ENCODE measurements around the gene MOCOS. TPM values are rescaled to one million over a fixed set of nuclear protein-coding genes. Genes with fewer than 3 reads are reported as not detected.
"Not testable (repeated sequence)": the region's sequence is repeated elsewhere in the genome, so short reads cannot be mapped to it uniquely, and the experiment has no call there.

MOCOS gene
- total and polyA plus RNA-seq, 2 of the 13 experiments (the other 11 are each of a cell fraction or from before 2014, with no cell fraction given), result 7.7 to 15.4 TPM

DNA sequence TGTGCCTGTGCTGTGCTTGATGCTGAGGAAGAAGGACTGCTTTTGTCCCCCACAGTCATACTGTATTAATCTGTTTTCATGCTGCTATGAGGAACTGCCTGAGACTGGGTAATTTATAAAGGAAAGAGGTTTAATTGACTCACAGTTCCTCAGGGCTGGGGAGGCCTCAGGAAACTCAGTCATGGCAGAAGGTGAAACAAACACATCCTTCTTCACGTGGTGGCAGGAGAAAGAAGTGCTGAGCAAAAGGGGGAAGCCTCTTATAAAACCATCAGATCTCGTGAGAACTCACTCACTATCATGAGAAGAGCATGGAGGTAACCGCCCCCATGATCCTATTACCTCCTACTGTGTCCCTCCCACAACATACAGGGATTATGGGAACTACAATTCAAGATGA, 19.0 kb upstream of the MOCOS start:
- CTCF ChIA-PET (ENCODE audit: low intra/inter-chr PET ratio, low total read pairs); H3K9ac ChIP-seq (ENCODE audit: insufficient read depth, low read depth, low read length); in situ Hi-C loops (cut with HindIII; ENCODE audit: extremely low pct_ligation_motif_present, low pct_unique_long_range_greater_than_20kb); FAIRE-seq; H3K27ac ChIP-seq (ENCODE audit: extremely low read length, insufficient read depth, low read length); ATAC-seq; H4K20me1 ChIP-seq (ENCODE audit: insufficient read depth, low read length); H3K9me3 ChIP-seq (ENCODE audit: low read length); BruUV-seq (replicated peaks); POLR2A ChIA-PET; H3K27me3 ChIP-seq (ENCODE audit: control insufficient read depth in 1 of 2, insufficient read depth in 2 of 2, low read length in 2 of 2); DNase-seq (ENCODE audit: low spot score); H3K79me2 ChIP-seq (ENCODE audit: insufficient read depth, low read length); intact Hi-C loops (cut with micrococcal nuclease; ENCODE audit: unreplicated experiment); H3K4me2 ChIP-seq (ENCODE audit: low read depth, low read length); H3K4me3 ChIP-seq (replicated peaks in 1 of 3; ENCODE audit: insufficient read depth in 1 of 3, low read depth in 2 of 3, low read length in 3 of 3); H2AFZ ChIP-seq (ENCODE audit: low read length): not testable (repeated sequence)
- peaks cover 18 to 40% of the 10 kb centered on the region in 2 experiments for H3K36me3 ChIP-seq (replicated peaks in 1 of 2; ENCODE audit: control insufficient read depth in 1 of 2, insufficient read depth in 2 of 2, low read length in 2 of 2)
- 97% methylated on average over 3 of the region's 3 CpGs for WGBS (ENCODE audit: low lambda C conversion rate)
- H3K4me1 ChIP-seq (ENCODE audit: insufficient read depth, low read length), result peaks cover 40% of the 10 kb centered on the region

DNA sequence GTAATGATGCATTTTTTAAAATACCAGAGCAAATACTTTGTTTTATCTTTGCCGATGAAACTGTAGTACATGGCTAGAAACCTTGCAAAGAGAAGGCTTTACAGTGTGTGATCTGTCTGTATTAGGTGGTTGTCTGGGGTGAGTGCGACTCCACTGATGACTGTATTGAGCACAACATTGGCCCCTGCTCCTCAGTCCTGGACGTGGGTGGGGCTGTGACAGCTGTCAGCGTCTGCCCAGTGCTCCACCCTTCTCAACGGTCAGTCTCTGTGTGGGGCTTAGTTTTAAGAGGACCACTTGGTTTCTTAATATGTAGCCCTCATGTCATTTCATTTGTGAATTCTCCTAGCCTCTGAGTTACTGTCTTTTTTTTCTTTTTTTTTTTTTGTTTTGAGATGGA, 17.4 kb upstream of the MOCOS start:
- Histone ChIP-seq H3K9ac (ENCODE audit: insufficient read depth, low read depth, low read length) (no peak overlapping the region), H3K4me1 (ENCODE audit: insufficient read depth, low read length) (peaks cover 37% of the 10 kb centered on the region), H3K4me2 (ENCODE audit: low read depth, low read length) (no peak overlapping the region), H4K20me1 (ENCODE audit: insufficient read depth, low read length) (no peaks in the 10 kb centered on the region), H3K36me3 (replicated peaks in 1 of 2; ENCODE audit: control insufficient read depth in 1 of 2, insufficient read depth in 2 of 2, low read length in 2 of 2) (peaks cover 20 to 41% of the 10 kb centered on the region in 2 experiments), H2AFZ (ENCODE audit: low read length) (no peak overlapping the region), H3K4me3 (replicated peaks in 1 of 3; ENCODE audit: insufficient read depth in 1 of 3, low read depth in 2 of 3, low read length in 3 of 3) (no peak overlapping the region), H3K27me3 (ENCODE audit: control insufficient read depth in 1 of 2, insufficient read depth in 2 of 2, low read length in 2 of 2) (no peaks in the 10 kb centered on the region), H3K9me3 (ENCODE audit: low read length) (no peaks in the 10 kb centered on the region), H3K79me2 (ENCODE audit: insufficient read depth, low read length) (no peaks in the 10 kb centered on the region), H3K27ac (ENCODE audit: extremely low read length, insufficient read depth, low read length) (no peak overlapping the region)
- in situ Hi-C loops (cut with HindIII; ENCODE audit: extremely low pct_ligation_motif_present, low pct_unique_long_range_greater_than_20kb), result no loop called here
- FAIRE-seq (no peak), DNase-seq (ENCODE audit: low spot score) (no peak), ATAC-seq (no peak)
- intact Hi-C loops (cut with micrococcal nuclease; ENCODE audit: unreplicated experiment), result no loop called here
- 65% methylated on average over 4 of the region's 5 CpGs for WGBS (ENCODE audit: low lambda C conversion rate)
- CTCF ChIA-PET (ENCODE audit: low intra/inter-chr PET ratio, low total read pairs), result no interaction called here
- BruUV-seq (replicated peaks), result no TSS peak
- POLR2A ChIA-PET, result no interaction called here
- TF ChIP-seq CCDC6 (CRISPR knock-in tag; IDR thresholded peaks at IDR 0.05), result no peak
- TF ChIP-seq RBM39 (IDR thresholded peaks at IDR 0.05; ENCODE audit: low read depth, low read length, poor library complexity, severe bottlenecking), result no peak
- TF ChIP-seq MLLT10 (CRISPR knock-in tag; IDR thresholded peaks at IDR 0.05), result no peak
- TF ChIP-seq JUN (CRISPR knock-in tag; IDR thresholded peaks at IDR 0.05), result no peak
- TF ChIP-seq ZNF703 (CRISPR knock-in tag; IDR thresholded peaks at IDR 0.05; ENCODE audit: borderline replicate concordance), result no peak
- TF ChIP-seq, protein P1, sequence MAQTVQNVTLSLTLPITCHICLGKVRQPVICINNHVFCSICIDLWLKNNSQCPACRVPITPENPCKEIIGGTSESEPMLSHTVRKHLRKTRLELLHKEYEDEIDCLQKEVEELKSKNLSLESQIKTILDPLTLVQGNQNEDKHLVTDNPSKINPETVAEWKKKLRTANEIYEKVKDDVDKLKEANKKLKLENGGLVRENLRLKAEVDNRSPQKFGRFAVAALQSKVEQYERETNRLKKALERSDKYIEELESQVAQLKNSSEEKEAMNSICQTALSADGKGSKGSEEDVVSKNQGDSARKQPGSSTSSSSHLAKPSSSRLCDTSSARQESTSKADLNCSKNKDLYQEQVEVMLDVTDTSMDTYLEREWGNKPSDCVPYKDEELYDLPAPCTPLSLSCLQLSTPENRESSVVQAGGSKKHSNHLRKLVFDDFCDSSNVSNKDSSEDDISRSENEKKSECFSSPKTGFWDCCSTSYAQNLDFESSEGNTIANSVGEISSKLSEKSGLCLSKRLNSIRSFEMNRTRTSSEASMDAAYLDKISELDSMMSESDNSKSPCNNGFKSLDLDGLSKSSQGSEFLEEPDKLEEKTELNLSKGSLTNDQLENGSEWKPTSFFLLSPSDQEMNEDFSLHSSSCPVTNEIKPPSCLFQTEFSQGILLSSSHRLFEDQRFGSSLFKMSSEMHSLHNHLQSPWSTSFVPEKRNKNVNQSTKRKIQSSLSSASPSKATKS (CRISPR knock-in tag; IDR thresholded peaks at IDR 0.05), result no peak
- TF ChIP-seq, protein P2, sequence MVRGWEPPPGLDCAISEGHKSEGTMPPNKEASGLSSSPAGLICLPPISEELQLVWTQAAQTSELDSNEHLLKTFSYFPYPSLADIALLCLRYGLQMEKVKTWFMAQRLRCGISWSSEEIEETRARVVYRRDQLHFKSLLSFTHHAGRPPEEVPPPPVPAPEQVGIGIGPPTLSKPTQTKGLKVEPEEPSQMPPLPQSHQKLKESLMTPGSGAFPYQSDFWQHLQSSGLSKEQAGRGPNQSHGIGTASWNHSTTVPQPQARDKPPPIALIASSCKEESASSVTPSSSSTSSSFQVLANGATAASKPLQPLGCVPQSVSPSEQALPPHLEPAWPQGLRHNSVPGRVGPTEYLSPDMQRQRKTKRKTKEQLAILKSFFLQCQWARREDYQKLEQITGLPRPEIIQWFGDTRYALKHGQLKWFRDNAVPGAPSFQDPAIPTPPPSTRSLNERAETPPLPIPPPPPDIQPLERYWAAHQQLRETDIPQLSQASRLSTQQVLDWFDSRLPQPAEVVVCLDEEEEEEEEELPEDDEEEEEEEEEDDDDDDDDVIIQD (CRISPR knock-in tag; IDR thresholded peaks at IDR 0.05; ENCODE audit: low read depth), result no peak
- TF ChIP-seq NFKB2 (CRISPR knock-in tag; IDR thresholded peaks at IDR 0.05; ENCODE audit: borderline replicate concordance), result no peak
- TF ChIP-seq ZNF317 (CRISPR knock-in tag; IDR thresholded peaks at IDR 0.05), result no peak
- no peak for TF ChIP-seq CHD2 (IDR thresholded peaks at IDR 0.05; ENCODE audit: low read depth, low read length)
